OCI-LY1 (cell line): ENCODE data around the gene EFCAB13.
A peak's percentile ranks its signal among the peaks of the same experiment; 100 is the strongest.

ENCODE experiments used
- H2AFZ ChIP-seq: fragments of 200-600 bp; sonication (generic), shearing (Covaris generic); 2 replicates; pipeline ENCODE4 v1.6.0; 2014; ENCODE audit warnings: antibody characterized with exemption, mild to moderate bottlenecking, low read length
- H3F3A ChIP-seq: fragments of 200-600 bp; sonication (generic), shearing (Covaris generic); 2 replicates; pipeline ENCODE4 v1.6.0; 2014; ENCODE audit warnings: mild to moderate bottlenecking, antibody characterized with exemption, low read length, moderate library complexity; ENCODE audit not compliant: insufficient read depth
- H3K27ac ChIP-seq: fragments of 200-600 bp; sonication (generic); 2 replicates; pipeline ENCODE4 v1.5.1; 2014; ENCODE audit warnings: low read length, mixed run types, mild to moderate bottlenecking, low read depth; ENCODE audit not compliant: poor library complexity, severe bottlenecking
- H3K27me3 ChIP-seq: fragments of 200-600 bp; sonication (generic); 2 replicates; pipeline ENCODE4 v1.6.0; 2014; ENCODE audit warnings: antibody characterized with exemption, mild to moderate bottlenecking, low read length, moderate library complexity; ENCODE audit not compliant: insufficient read depth
- H3K36me3 ChIP-seq: fragments of 200-600 bp; sonication (generic); 2 replicates; pipeline ENCODE4 v1.6.1; 2014; ENCODE audit warnings: mild to moderate bottlenecking, antibody characterized with exemption, low read length, moderate library complexity, mixed read lengths; ENCODE audit not compliant: insufficient read depth
- H3K4me1 ChIP-seq: fragments of 200-600 bp; sonication (generic); 2 replicates; pipeline ENCODE4 v1.5.1; 2014; ENCODE audit warnings: mild to moderate bottlenecking, low read length, moderate library complexity; ENCODE audit not compliant: insufficient read depth, severe bottlenecking
- H3K4me2 ChIP-seq: fragments of 200-600 bp; sonication (generic), shearing (Covaris generic); 2 replicates; pipeline ENCODE4 v1.6.1; 2014; ENCODE audit warnings: low read length
- H3K4me3 ChIP-seq: fragments of 200-600 bp; sonication (generic); 2 replicates; pipeline ENCODE4 v1.5.1; 2014; ENCODE audit warnings: low read length, low read depth, mild to moderate bottlenecking, mixed read lengths; ENCODE audit not compliant: poor library complexity, severe bottlenecking
- H3K79me2 ChIP-seq: fragments of 200-600 bp; shearing (Covaris generic); 2 replicates; pipeline ENCODE4 v1.6.1; 2016; ENCODE audit warnings: mixed run types, low read length, mixed read lengths; ENCODE audit not compliant: insufficient read depth
- H3K9ac ChIP-seq: fragments of 200-600 bp; sonication (generic), shearing (Covaris generic); 2 replicates; pipeline ENCODE4 v1.6.1; 2014; ENCODE audit warnings: mild to moderate bottlenecking, low read length, mixed read lengths
- H3K9me2 ChIP-seq: fragments of 200-600 bp; sonication (generic), shearing (Covaris generic); 2 replicates; pipeline ENCODE4 v1.6.1; 2014; ENCODE audit warnings: low read depth, mild to moderate bottlenecking, low read length, mixed read lengths
- H3K9me3 ChIP-seq: fragments of 200-600 bp; shearing (Covaris generic); 2 replicates; pipeline ENCODE4 v1.6.1; 2014; ENCODE audit warnings: low read length, mixed read lengths
- H4K20me1 ChIP-seq: fragments of 200-600 bp; sonication (generic), shearing (Covaris generic); 2 replicates; pipeline ENCODE4 v1.6.0; 2016; ENCODE audit warnings: mild to moderate bottlenecking, low read length; ENCODE audit not compliant: insufficient read depth
- EZH2 ChIP-seq: fragments of 200-600 bp; sonication (generic), shearing (Covaris generic); IDR thresholded peaks from 2 replicates; pipeline ENCODE4 v1.8.0; 2017; ENCODE audit warnings: borderline replicate concordance, mixed run types, mild to moderate bottlenecking, antibody characterized with exemption, low read length, moderate library complexity, mixed read lengths
- TF ChIP-seq, protein P1 (sequence below): fragments of 200-600 bp; sonication (generic), shearing (Covaris generic); IDR thresholded peaks from 2 replicates; pipeline ENCODE4 v1.5.1; 2017; ENCODE audit warnings: mild to moderate bottlenecking, antibody characterized with exemption, low read length, moderate library complexity, mixed read lengths

EFCAB13 gene

DNA sequence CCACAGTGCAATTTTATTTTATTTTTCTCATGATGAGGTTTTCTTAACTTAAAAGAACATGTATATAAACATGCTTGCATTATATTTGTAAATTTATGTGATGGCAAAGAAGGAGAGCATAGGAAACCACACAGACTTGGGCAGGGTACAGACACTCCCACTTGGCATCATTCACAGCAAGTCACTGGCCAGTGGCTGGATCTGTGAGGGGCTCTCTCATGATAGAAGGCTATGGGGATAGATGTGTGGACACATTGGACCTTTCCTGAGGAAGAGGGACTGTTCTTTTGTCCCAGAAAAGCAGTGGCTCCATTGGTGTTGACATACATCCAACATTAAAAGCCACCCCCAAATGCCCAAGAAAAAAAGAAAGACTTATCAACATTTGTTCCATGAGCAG, 12.3 kb upstream of the EFCAB13 start:
- TF ChIP-seq, protein P1, sequence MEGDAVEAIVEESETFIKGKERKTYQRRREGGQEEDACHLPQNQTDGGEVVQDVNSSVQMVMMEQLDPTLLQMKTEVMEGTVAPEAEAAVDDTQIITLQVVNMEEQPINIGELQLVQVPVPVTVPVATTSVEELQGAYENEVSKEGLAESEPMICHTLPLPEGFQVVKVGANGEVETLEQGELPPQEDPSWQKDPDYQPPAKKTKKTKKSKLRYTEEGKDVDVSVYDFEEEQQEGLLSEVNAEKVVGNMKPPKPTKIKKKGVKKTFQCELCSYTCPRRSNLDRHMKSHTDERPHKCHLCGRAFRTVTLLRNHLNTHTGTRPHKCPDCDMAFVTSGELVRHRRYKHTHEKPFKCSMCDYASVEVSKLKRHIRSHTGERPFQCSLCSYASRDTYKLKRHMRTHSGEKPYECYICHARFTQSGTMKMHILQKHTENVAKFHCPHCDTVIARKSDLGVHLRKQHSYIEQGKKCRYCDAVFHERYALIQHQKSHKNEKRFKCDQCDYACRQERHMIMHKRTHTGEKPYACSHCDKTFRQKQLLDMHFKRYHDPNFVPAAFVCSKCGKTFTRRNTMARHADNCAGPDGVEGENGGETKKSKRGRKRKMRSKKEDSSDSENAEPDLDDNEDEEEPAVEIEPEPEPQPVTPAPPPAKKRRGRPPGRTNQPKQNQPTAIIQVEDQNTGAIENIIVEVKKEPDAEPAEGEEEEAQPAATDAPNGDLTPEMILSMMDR = no peak
- TF ChIP-seq EZH2 = no peak
- no peaks in the 10 kb centered on the region for H3K9me3 ChIP-seq
- no peak overlapping the region for H3K27ac ChIP-seq
- H3K9ac ChIP-seq = no peak overlapping the region
- no peaks in the 10 kb centered on the region for H3K27me3 ChIP-seq
- H4K20me1 ChIP-seq = no peaks in the 10 kb centered on the region
- no peaks in the 10 kb centered on the region for H3K36me3 ChIP-seq
- peaks cover 3% of the 10 kb centered on the region for H3K4me1 ChIP-seq
- H3K79me2 ChIP-seq = no peaks in the 10 kb centered on the region
- H3F3A ChIP-seq = no peaks in the 10 kb centered on the region
- no peak overlapping the region for H2AFZ ChIP-seq
- no peaks in the 10 kb centered on the region for H3K9me2 ChIP-seq
- H3K4me3 ChIP-seq = no peak overlapping the region
- H3K4me2 ChIP-seq = no peak overlapping the region

DNA sequence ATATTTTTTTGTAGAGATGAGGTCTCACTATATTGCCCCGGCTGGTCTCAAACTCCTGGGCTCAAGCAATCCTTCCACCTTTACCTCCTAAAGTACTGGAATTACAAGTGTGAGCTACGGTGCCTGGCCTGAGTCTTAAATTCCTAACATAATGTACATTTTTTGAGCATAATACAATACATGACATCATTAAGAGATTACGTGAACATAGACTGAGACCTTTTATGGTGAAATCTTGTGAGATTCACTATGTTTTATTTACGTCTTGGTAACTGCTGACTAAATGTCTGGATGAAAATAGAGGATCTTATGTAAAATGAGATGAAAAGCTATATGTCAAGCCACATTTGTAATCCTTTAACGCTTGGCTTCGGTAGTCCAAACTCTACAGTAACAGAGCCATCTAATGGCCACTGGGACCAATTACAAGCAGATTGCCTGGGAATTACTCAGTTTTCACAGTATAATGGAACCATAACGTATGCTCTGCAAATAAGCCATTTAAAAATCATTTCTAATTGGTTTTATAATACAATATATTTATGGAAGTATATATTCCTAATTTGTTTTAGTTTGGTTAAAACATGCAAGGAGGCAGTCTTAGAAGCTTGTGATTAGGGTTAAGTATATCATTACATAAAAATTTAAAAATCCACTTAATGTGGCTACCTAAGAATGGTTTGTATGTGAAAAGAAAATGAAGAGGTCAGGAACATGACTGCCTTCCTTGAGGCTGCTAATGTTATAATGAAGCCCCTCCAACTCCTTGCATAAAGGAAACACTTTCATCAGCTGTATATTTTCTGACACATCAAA, 8.1 kb upstream of the EFCAB13 start:
- no peaks in the 10 kb centered on the region for H3K9me3 ChIP-seq
- H3K27ac ChIP-seq = no peak overlapping the region
- H3K9ac ChIP-seq = no peak overlapping the region; the same call in 1 of the 2 replicates
- H3K4me2 ChIP-seq = no peak overlapping the region
- H2AFZ ChIP-seq = no peak overlapping the region
- H3K9me2 ChIP-seq = no peaks in the 10 kb centered on the region
- peaks cover 3% of the 10 kb centered on the region for H3K4me1 ChIP-seq
- H3K36me3 ChIP-seq = no peaks in the 10 kb centered on the region
- H3F3A ChIP-seq = no peaks in the 10 kb centered on the region
- no peaks in the 10 kb centered on the region for H3K79me2 ChIP-seq
- H4K20me1 ChIP-seq = no peaks in the 10 kb centered on the region
- no peaks in the 10 kb centered on the region for H3K27me3 ChIP-seq
- H3K4me3 ChIP-seq = no peak overlapping the region
- TF ChIP-seq, protein P1 = peak; percentile 93
- TF ChIP-seq EZH2 = no peak

DNA sequence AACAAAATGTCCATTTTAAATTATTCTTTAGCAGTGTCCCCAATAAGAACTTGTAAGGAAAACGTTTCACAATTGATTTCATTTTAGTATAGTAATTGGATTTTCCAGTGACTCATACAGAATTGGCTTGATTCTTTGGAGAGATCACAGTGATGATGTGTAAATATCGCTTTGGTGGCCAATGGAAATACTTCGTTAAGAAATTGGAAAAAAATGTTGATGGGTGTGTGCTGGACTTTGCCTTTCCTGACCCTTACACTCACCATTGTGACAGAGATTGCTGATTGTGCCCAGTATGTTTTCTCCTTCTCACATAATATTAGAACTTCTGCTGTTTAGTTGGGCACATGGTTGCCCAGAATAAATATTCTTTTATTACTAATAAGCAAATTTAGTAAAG, 7.4 kb upstream of the EFCAB13 start:
- H3K4me3 ChIP-seq = no peak overlapping the region
- H3K4me2 ChIP-seq = no peak overlapping the region
- no peak overlapping the region for H3K9ac ChIP-seq
- H3K36me3 ChIP-seq = no peaks in the 10 kb centered on the region; the same call in 1 of the 2 replicates
- 0 out of 2 replicates have a peak, but pooled peaks cover 5% of the 10 kb centered on the region for H3K9me3 ChIP-seq
- no peaks in the 10 kb centered on the region for H3K79me2 ChIP-seq
- TF ChIP-seq, protein P1 = no peak
- no peak for TF ChIP-seq EZH2
- no peaks in the 10 kb centered on the region for H3F3A ChIP-seq
- H3K9me2 ChIP-seq = no peaks in the 10 kb centered on the region
- peaks cover 3% of the 10 kb centered on the region for H3K4me1 ChIP-seq
- H4K20me1 ChIP-seq = no peaks in the 10 kb centered on the region
- no peak overlapping the region for H2AFZ ChIP-seq
- no peak overlapping the region for H3K27ac ChIP-seq
- no peaks in the 10 kb centered on the region for H3K27me3 ChIP-seq
